Posterior vena cava (tissue), 2 donors: ENCODE results near the gene PIK3CD. TPM values are rescaled to one million over a fixed set of nuclear protein-coding genes. Genes with fewer than 3 reads are reported as not detected.
"Not testable (repeated sequence)": the region's sequence is repeated elsewhere in the genome, so short reads cannot be mapped to it uniquely, and the experiment has no call there.

Source experiments
- DNase-seq: peaks from one replicate; pipeline ENCODE4 v3.0.0-alpha.2; 2020; ENCODE audit warnings: low spot score
- intact Hi-C, 2 donors: fragments of 100-400 bp; cut with DNase I; formaldehyde crosslinking; loops; one replicate each; pipeline versions ENCODE4 v1.14.1 to v1.14.2; 2022 to 2023
- total RNA-seq, 2 donors: library from RNA; stranded (reverse); fragmentation: NEBNext Ultra II Directional; extraction: Animal tissue kit (Norgen Biotek cat#: 25700); gene quantifications; one replicate each; pipeline ENCODE4 v1.2.1, GENCODE V29; 2021
- donor health status: DM: yes; HTN: yes; CAD: no.
- donor health status: DM: yes; HTN: yes; CAD: no.

Gene PIK3CD
- total RNA-seq, 2 donors from 2014 or later, result 7.9 to 9.2 TPM

GRCh38 chr1:9615316-9616063 lies 36.0 kb upstream of the PIK3CD start:
- no peak for DNase-seq
- intact Hi-C loops, result no loop called here

GRCh38 chr1:9618909-9619679 lies 32.4 kb upstream of the PIK3CD start:
- intact Hi-C loops, result no loop called here

GRCh38 chr1:9621032-9621431 lies 30.5 kb upstream of the PIK3CD start:
- intact Hi-C loops, result no loop called here
- DNase-seq, result no peak

More at GRCh38 chr1:9618909-9619679, 32.4 kb upstream of the PIK3CD start:
- DNase-seq, result no peak

GRCh38 chr1:9624081-9624480 lies 27.4 kb upstream of the PIK3CD start:
- intact Hi-C loops, result no loop called here
- DNase-seq, result no peak

GRCh38 chr1:9625030-9625429 lies 26.5 kb upstream of the PIK3CD start:
- intact Hi-C loops, DNase-seq: not testable (repeated sequence)

GRCh38 chr1:9626201-9626608 lies 25.3 kb upstream of the PIK3CD start:
- DNase-seq, result no peak
- intact Hi-C loops, result no loop called here

GRCh38 chr1:9628541-9629444 lies 22.7 kb upstream of the PIK3CD start:
- intact Hi-C loops, result loop anchor here in 1 of 2 donors (2.0 kb wide), 1 partner anchor 238 kb away; no protein-coding TSS in a partner anchor
- DNase-seq, result no peak

- peak; percentile 89 for DNase-seq
Observed at GRCh38 chr1:9629445-9630201, 21.9 kb upstream of the PIK3CD start.

GRCh38 chr1:9630331-9631111 lies 21.0 kb upstream of the PIK3CD start:
- no peak for DNase-seq
- intact Hi-C loops, result loop anchor here in 1 of 2 donors (5.0 kb wide), 1 partner anchor 42 kb away; no protein-coding TSS in a partner anchor

More at GRCh38 chr1:9629445-9630201, 21.9 kb upstream of the PIK3CD start:
- intact Hi-C loops, result loop anchor here in 1 of 2 donors (2.0 to 5.0 kb wide), 2 partner anchors 43 to 237 kb away; no protein-coding TSS in a partner anchor

GRCh38 chr1:9631613-9632012 lies 19.9 kb upstream of the PIK3CD start:
- no peak for DNase-seq
- intact Hi-C loops, result loop anchor here in 1 of 2 donors (5.0 kb wide), 1 partner anchor 41 kb away; no protein-coding TSS in a partner anchor

GRCh38 chr1:9633493-9633892 lies 18.0 kb upstream of the PIK3CD start:
- intact Hi-C loops, result loop anchor here in 1 of 2 donors (5.0 kb wide), 1 partner anchor 39 kb away; no protein-coding TSS in a partner anchor
- DNase-seq, result no peak

- intact Hi-C loops, result loop anchor here in 1 of 2 donors (5.0 kb wide), 1 partner anchor 38 kb away; no protein-coding TSS in a partner anchor
Observed at GRCh38 chr1:9634582-9634981, 16.9 kb upstream of the PIK3CD start.

GRCh38 chr1:9639227-9639626 lies 12.3 kb upstream of the PIK3CD start:
- intact Hi-C loops, result no loop called here
- no peak for DNase-seq

More at GRCh38 chr1:9634582-9634981, 16.9 kb upstream of the PIK3CD start:
- DNase-seq, result no peak

- intact Hi-C loops, result no loop called here
Observed at GRCh38 chr1:9643351-9644256, 7.9 kb upstream of the PIK3CD start.

GRCh38 chr1:9646037-9646436 lies 5.5 kb upstream of the PIK3CD start:
- intact Hi-C loops, result no loop called here
- DNase-seq, result no peak

More at GRCh38 chr1:9643351-9644256, 7.9 kb upstream of the PIK3CD start:
- DNase-seq, result no peak

GRCh38 chr1:9648171-9648570 lies 3.4 kb upstream of the PIK3CD start:
- intact Hi-C loops, result no loop called here

More at GRCh38 chr1:9648171-9648570, 3.4 kb upstream of the PIK3CD start:
- no peak for DNase-seq
